H9 (cell line): ENCODE measurements around the gene GNE. TPM values are rescaled to one million over a fixed set of nuclear protein-coding genes. Genes with fewer than 3 reads are reported as not detected.
A peak's percentile ranks its signal among the peaks of the same experiment; 100 is the strongest.

Source experiments
- DNase-seq: peaks from one replicate; pipeline ENCODE4 v3.0.0-alpha.2; 2017
- H2AFZ ChIP-seq: one replicate; pipeline ENCODE4 v1.6.1; 2013; ENCODE audit warnings: mild to moderate bottlenecking, low read length, control low read depth, moderate library complexity
- H2AK5ac ChIP-seq: 2 replicates; pipeline ENCODE4 v1.6.1; 2013; ENCODE audit warnings: low read length, control low read depth, mixed read lengths; ENCODE audit not compliant: insufficient read length
- H2BK120ac ChIP-seq: one replicate; pipeline ENCODE4 v1.6.1; 2013; ENCODE audit warnings: low read depth, mild to moderate bottlenecking, low read length, control low read depth, inconsistent platforms; ENCODE audit not compliant: poor library complexity, severe bottlenecking
- H2BK12ac ChIP-seq: 2 replicates; pipeline ENCODE4 v1.6.1; 2013; ENCODE audit warnings: low read length, control low read depth, mixed read lengths, low read depth; ENCODE audit not compliant: insufficient read length
- H2BK15ac ChIP-seq: 2 replicates; pipeline ENCODE4 v1.6.1; 2013; ENCODE audit warnings: low read depth, low read length, control low read depth
- H2BK20ac ChIP-seq: one replicate; pipeline ENCODE4 v1.6.1; 2013; ENCODE audit warnings: low read depth, mild to moderate bottlenecking, low read length, control low read depth, inconsistent platforms; ENCODE audit not compliant: poor library complexity, severe bottlenecking
- H2BK5ac ChIP-seq: 2 replicates; pipeline ENCODE4 v1.6.1; 2013; ENCODE audit warnings: low read length, control low read depth, mixed read lengths; ENCODE audit not compliant: insufficient read length
- H3K14ac ChIP-seq: 2 replicates; pipeline ENCODE4 v1.6.1; 2013; ENCODE audit warnings: low read length, control low read depth; ENCODE audit not compliant: insufficient read depth
- H3K18ac ChIP-seq: 2 replicates; pipeline ENCODE4 v1.6.1; 2013; ENCODE audit warnings: low read depth, mild to moderate bottlenecking, mixed read lengths, low read length, control low read depth; ENCODE audit not compliant: insufficient read length
- H3K23ac ChIP-seq: 2 replicates; pipeline ENCODE4 v1.6.1; 2013; ENCODE audit warnings: low read length, control low read depth, mixed read lengths, low read depth; ENCODE audit not compliant: insufficient read length
- H3K23me2 ChIP-seq: 2 replicates; pipeline ENCODE4 v1.6.1; 2013; ENCODE audit warnings: low read depth, mild to moderate bottlenecking, mixed read lengths, low read length, control low read depth; ENCODE audit not compliant: insufficient read length, poor library complexity, severe bottlenecking
- H3K27ac ChIP-seq: 2 replicates; pipeline ENCODE4 v1.5.1; 2013; ENCODE audit warnings: low read length, control low read depth, mixed read lengths, low read depth; ENCODE audit not compliant: insufficient read length
- H3K27me3 ChIP-seq: 2 replicates; pipeline ENCODE4 v1.6.1; 2013; ENCODE audit warnings: low read length, control low read depth, inconsistent platforms; ENCODE audit not compliant: insufficient read depth
- H3K4ac ChIP-seq: 2 replicates; pipeline ENCODE4 v1.6.1; 2013; ENCODE audit warnings: low read depth, mild to moderate bottlenecking, control low read depth, inconsistent platforms, low read length, moderate library complexity
- H3K4me1 ChIP-seq: 2 replicates; pipeline ENCODE4 v1.6.1; 2013; ENCODE audit warnings: low read length, control low read depth, inconsistent platforms; ENCODE audit not compliant: insufficient read depth
- H3K4me2 ChIP-seq: 2 replicates; pipeline ENCODE4 v1.6.1; 2013; ENCODE audit warnings: low read length, control low read depth, mixed read lengths; ENCODE audit not compliant: insufficient read length, insufficient read depth
- H3K56ac ChIP-seq: 2 replicates; pipeline ENCODE4 v1.6.1; 2013; ENCODE audit warnings: low read depth, mild to moderate bottlenecking, mixed read lengths, low read length, control low read depth; ENCODE audit not compliant: insufficient read length
- H3K79me1 ChIP-seq: 2 replicates; pipeline ENCODE4 v1.6.1; 2013; ENCODE audit warnings: low read depth, mild to moderate bottlenecking, moderate library complexity, low read length, control low read depth, inconsistent platforms; ENCODE audit not compliant: insufficient read depth, poor library complexity, severe bottlenecking
- H3K79me2 ChIP-seq: 2 replicates; pipeline ENCODE4 v1.6.1; 2013; ENCODE audit warnings: low read length, control low read depth, inconsistent platforms; ENCODE audit not compliant: insufficient read depth
- H3K9ac ChIP-seq: 2 replicates; pipeline ENCODE4 v1.6.1; 2013; ENCODE audit warnings: low read length, control low read depth, mixed read lengths; ENCODE audit not compliant: insufficient read length; ENCODE audit errors: extremely low read depth
- H3K9me3 ChIP-seq: one replicate; pipeline ENCODE4 v1.6.1; 2013; ENCODE audit warnings: low read depth, low read length, inconsistent platforms; ENCODE audit not compliant: control insufficient read depth
- H3T11ph ChIP-seq: one replicate; pipeline ENCODE4 v1.6.1; 2013; ENCODE audit warnings: mild to moderate bottlenecking, low read length, control low read depth, inconsistent platforms
- H4K20me1 ChIP-seq: one replicate; pipeline ENCODE4 v1.6.1; 2013; ENCODE audit not compliant: control insufficient read depth, insufficient read length, insufficient read depth
- H4K5ac ChIP-seq: 2 replicates; pipeline ENCODE4 v1.6.1; 2013; ENCODE audit warnings: low read depth, mild to moderate bottlenecking, mixed read lengths, low read length, control low read depth; ENCODE audit not compliant: insufficient read length
- H4K8ac ChIP-seq: replicated peaks from 2 replicates; pipeline ENCODE4 v1.6.1; 2013; ENCODE audit warnings: low read length, control low read depth, mixed read lengths, low read depth; ENCODE audit not compliant: insufficient read length
- H4K91ac ChIP-seq: 2 replicates; pipeline ENCODE4 v1.6.1; 2013; ENCODE audit warnings: low read depth, mild to moderate bottlenecking, moderate library complexity, mixed read lengths, low read length, control low read depth; ENCODE audit not compliant: insufficient read length
- H3K27ac Mint-ChIP-seq, 3 experiments: 2 replicates in 2 of 3; 3 replicates in 1 of 3; pipeline ENCODE4 v1.8.0; 2020 to 2021; ENCODE audit warnings: mixed read lengths in 3 of 3, mild to moderate bottlenecking in 1 of 3, moderate library complexity in 1 of 3
- H3K27me3 Mint-ChIP-seq: 2 replicates; pipeline ENCODE4 v1.8.0; 2021; ENCODE audit warnings: low read depth, mild to moderate bottlenecking, moderate library complexity, mixed read lengths
- H3K36me3 Mint-ChIP-seq, 3 experiments: 2 replicates in 2 of 3; 3 replicates in 1 of 3; pipeline ENCODE4 v1.8.0; 2020 to 2021; ENCODE audit warnings: low read depth in 3 of 3, mixed read lengths in 3 of 3; ENCODE audit not compliant: insufficient read depth in 1 of 3
- H3K4me1 Mint-ChIP-seq, 2 experiments: 2 replicates each; pipeline ENCODE4 v1.8.0; 2020; ENCODE audit warnings: mixed read lengths in 2 of 2
- H3K4me3 Mint-ChIP-seq, 2 experiments: 2 replicates in 1 of 2; 3 replicates in 1 of 2; pipeline ENCODE4 v1.8.0; 2020 to 2021; ENCODE audit warnings: mild to moderate bottlenecking in 2 of 2, mixed read lengths in 2 of 2, moderate library complexity in 1 of 2
- H3K9me3 Mint-ChIP-seq, 2 experiments: 2 replicates in 1 of 2; 3 replicates in 1 of 2; pipeline ENCODE4 v1.8.0; 2020; ENCODE audit warnings: mild to moderate bottlenecking in 2 of 2, mixed read lengths in 2 of 2, moderate library complexity in 1 of 2
- WGBS: extraction: QIAGEN DNeasy Blood & Tissue Kit; methylation state at CpG from one replicate; pipeline ENCODE4 v1.1.7; 2013; ENCODE audit warnings: missing lambda C conversion rate, low lambda C conversion rate, mixed read lengths; ENCODE audit not compliant: insufficient read length; ENCODE audit errors: extremely low coverage; 5-methylcytosine and 5-hydroxymethylcytosine counted together
- total RNA-seq: library from RNA; stranded (reverse); gene quantifications from 2 replicates; pipeline ENCODE4 v1.2.1, GENCODE V29; 2021
- TF ChIP-seq, protein P1 (sequence below): fragments of 200-600 bp; sonication (generic); conservative IDR thresholded peaks from 3 replicates; pipeline ENCODE4 v1.8.0; 2021; ENCODE audit warnings: antibody characterized with exemption, mild to moderate bottlenecking

Gene GNE
- total RNA-seq, 1 experiment from 2014 or later, result 6.3 TPM

DNA sequence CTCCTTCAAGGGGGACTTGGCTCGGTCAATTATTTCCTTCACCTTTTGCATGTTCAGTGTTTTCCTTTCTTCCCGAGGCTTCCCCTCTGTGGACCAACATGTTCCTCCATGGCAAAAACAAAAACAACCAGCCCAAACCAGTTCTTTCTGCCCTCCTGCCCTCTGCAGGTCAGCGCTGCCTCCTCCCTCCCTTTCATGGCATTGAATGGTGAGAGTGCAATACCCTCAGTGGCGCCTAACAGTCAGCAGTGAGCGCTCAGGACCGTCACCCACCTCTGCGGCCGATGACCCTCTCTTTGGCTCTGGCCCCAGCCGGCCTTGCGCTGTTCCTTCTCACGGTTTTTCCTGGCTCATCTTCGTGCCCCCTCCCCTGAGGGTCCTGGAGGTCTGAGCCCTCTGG, 34.4 kb upstream of the GNE start:
- Histone ChIP-seq H4K91ac (no peak overlapping the region), H2AK5ac (no peak overlapping the region), H4K20me1 (no peaks in the 10 kb centered on the region), H3K23me2 (no peaks in the 10 kb centered on the region), H2BK15ac (no peak overlapping the region), H3K56ac (no peak overlapping the region), H3K79me1 (no peaks in the 10 kb centered on the region), H3K27me3 (no peaks in the 10 kb centered on the region), H3T11ph (no peak overlapping the region), H3K14ac (no peak overlapping the region), H2BK5ac (no peak overlapping the region), H3K23ac (no peak overlapping the region), H3K18ac (peak overlapping the region; percentile 10), H3K4me2 (no peak overlapping the region), H3K79me2 (no peaks in the 10 kb centered on the region), H2BK120ac (no peak overlapping the region), H2BK12ac (no peak overlapping the region), H2BK20ac (no peak overlapping the region), H4K5ac (no peak overlapping the region), H3K27ac (no peak overlapping the region), H4K8ac (no peak overlapping the region), H3K4me1 (no peaks in the 10 kb centered on the region), H3K9me3 (no peaks in the 10 kb centered on the region), H3K4ac (no peak overlapping the region), H3K9ac (no peak overlapping the region), H2AFZ (no peak overlapping the region)
- peak overlapping the region in 1 of 3 experiments; percentile 83; a peak in 5 of 7 replicates for H3K27ac Mint-ChIP-seq
- no peak overlapping the region for H3K4me3 Mint-ChIP-seq
- WGBS, result no CpG with 5 or more reads among the region's 12 CpGs
- TF ChIP-seq, protein P1, sequence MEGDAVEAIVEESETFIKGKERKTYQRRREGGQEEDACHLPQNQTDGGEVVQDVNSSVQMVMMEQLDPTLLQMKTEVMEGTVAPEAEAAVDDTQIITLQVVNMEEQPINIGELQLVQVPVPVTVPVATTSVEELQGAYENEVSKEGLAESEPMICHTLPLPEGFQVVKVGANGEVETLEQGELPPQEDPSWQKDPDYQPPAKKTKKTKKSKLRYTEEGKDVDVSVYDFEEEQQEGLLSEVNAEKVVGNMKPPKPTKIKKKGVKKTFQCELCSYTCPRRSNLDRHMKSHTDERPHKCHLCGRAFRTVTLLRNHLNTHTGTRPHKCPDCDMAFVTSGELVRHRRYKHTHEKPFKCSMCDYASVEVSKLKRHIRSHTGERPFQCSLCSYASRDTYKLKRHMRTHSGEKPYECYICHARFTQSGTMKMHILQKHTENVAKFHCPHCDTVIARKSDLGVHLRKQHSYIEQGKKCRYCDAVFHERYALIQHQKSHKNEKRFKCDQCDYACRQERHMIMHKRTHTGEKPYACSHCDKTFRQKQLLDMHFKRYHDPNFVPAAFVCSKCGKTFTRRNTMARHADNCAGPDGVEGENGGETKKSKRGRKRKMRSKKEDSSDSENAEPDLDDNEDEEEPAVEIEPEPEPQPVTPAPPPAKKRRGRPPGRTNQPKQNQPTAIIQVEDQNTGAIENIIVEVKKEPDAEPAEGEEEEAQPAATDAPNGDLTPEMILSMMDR, result peak; percentile 28; the same call in 1 of the 3 replicates
- H3K4me1 Mint-ChIP-seq, result peaks cover 10 to 18% of the 10 kb centered on the region in 2 experiments
- H3K36me3 Mint-ChIP-seq, result no peaks in the 10 kb centered on the region
- DNase-seq, result peak; percentile 46
- H3K27me3 Mint-ChIP-seq, result no peaks in the 10 kb centered on the region
- no peaks in the 10 kb centered on the region; a peak in 1 of 5 replicates for H3K9me3 Mint-ChIP-seq
